ENCODE measurements around the gene PI4K2B. TPM values are rescaled to one million over a fixed set of nuclear protein-coding genes. Genes with fewer than 3 reads are reported as not detected.

Gene PI4K2B
- total RNA-seq, 1 experiment from 2014 or later = 10.3 TPM

- no peaks in the 10 kb centered on the region for H3K4me1 ChIP-seq (ENCODE audit: insufficient read depth, low read length)
Measured at GRCh38 chr4:25238052-25238451, 4.2 kb downstream of the PI4K2B start.

More at GRCh38 chr4:25238052-25238451, 4.2 kb downstream of the PI4K2B start:
- no peak overlapping the region for H2BK12ac ChIP-seq (ENCODE audit: insufficient read length, low read depth, low read length)
- H3K23ac ChIP-seq (ENCODE audit: insufficient read length, low read depth, low read length) = no peak overlapping the region
- H3K4me3 Mint-ChIP-seq = no peak overlapping the region
- no peak overlapping the region for H4K8ac ChIP-seq (replicated peaks; ENCODE audit: insufficient read length, low read depth, low read length)
- H2AFZ ChIP-seq (ENCODE audit: low read length) = no peak overlapping the region
- H3K79me1 ChIP-seq (ENCODE audit: insufficient read depth, low read depth, low read length, poor library complexity, severe bottlenecking) = no peaks in the 10 kb centered on the region
- H3K9me3 ChIP-seq (ENCODE audit: control insufficient read depth, low read depth, low read length) = no peaks in the 10 kb centered on the region
- H3K9ac ChIP-seq (ENCODE audit: extremely low read depth, insufficient read length, low read length) = no peak overlapping the region
- no peak overlapping the region for H3K14ac ChIP-seq (ENCODE audit: insufficient read depth, low read length)
- no peak overlapping the region for H4K91ac ChIP-seq (ENCODE audit: insufficient read length, low read depth, low read length)
- no peak overlapping the region for H2BK15ac ChIP-seq (ENCODE audit: low read depth, low read length)
- no peaks in the 10 kb centered on the region for H4K20me1 ChIP-seq (ENCODE audit: control insufficient read depth, insufficient read depth, insufficient read length)
- no peak overlapping the region for H2BK20ac ChIP-seq (ENCODE audit: low read depth, low read length, poor library complexity, severe bottlenecking)
- no peak overlapping the region for H3K18ac ChIP-seq (ENCODE audit: insufficient read length, low read depth, low read length)
- H3K23me2 ChIP-seq (ENCODE audit: insufficient read length, low read depth, low read length, poor library complexity, severe bottlenecking) = peaks cover 5% of the 10 kb centered on the region
- H3K4me1 Mint-ChIP-seq = peaks cover 11 to 16% of the 10 kb centered on the region in 2 experiments
- no CpG with 5 or more reads among the region's 1 CpG for WGBS (ENCODE audit: extremely low coverage, insufficient read length, low lambda C conversion rate)
- H3K4me2 ChIP-seq (ENCODE audit: insufficient read depth, insufficient read length, low read length) = no peak overlapping the region
- no peaks in the 10 kb centered on the region for H3K79me2 ChIP-seq (ENCODE audit: insufficient read depth, low read length)
- DNase-seq = no peak
- no peak overlapping the region for H3K27ac ChIP-seq (ENCODE audit: insufficient read length, low read depth, low read length)
- H2BK5ac ChIP-seq (ENCODE audit: insufficient read length, low read length) = no peak overlapping the region
- H3K27me3 Mint-ChIP-seq (ENCODE audit: low read depth) = peaks cover 12% of the 10 kb centered on the region
- no peaks in the 10 kb centered on the region for H3K27me3 ChIP-seq (ENCODE audit: insufficient read depth, low read length)
- H3K4ac ChIP-seq (ENCODE audit: low read depth, low read length) = no peak overlapping the region
- H2BK120ac ChIP-seq (ENCODE audit: low read depth, low read length, poor library complexity, severe bottlenecking) = no peak overlapping the region
- no peak overlapping the region for H4K5ac ChIP-seq (ENCODE audit: insufficient read length, low read depth, low read length)
- H3K9me3 Mint-ChIP-seq = peaks cover 6 to 8% of the 10 kb centered on the region in 2 experiments
- TF ChIP-seq, protein P1, sequence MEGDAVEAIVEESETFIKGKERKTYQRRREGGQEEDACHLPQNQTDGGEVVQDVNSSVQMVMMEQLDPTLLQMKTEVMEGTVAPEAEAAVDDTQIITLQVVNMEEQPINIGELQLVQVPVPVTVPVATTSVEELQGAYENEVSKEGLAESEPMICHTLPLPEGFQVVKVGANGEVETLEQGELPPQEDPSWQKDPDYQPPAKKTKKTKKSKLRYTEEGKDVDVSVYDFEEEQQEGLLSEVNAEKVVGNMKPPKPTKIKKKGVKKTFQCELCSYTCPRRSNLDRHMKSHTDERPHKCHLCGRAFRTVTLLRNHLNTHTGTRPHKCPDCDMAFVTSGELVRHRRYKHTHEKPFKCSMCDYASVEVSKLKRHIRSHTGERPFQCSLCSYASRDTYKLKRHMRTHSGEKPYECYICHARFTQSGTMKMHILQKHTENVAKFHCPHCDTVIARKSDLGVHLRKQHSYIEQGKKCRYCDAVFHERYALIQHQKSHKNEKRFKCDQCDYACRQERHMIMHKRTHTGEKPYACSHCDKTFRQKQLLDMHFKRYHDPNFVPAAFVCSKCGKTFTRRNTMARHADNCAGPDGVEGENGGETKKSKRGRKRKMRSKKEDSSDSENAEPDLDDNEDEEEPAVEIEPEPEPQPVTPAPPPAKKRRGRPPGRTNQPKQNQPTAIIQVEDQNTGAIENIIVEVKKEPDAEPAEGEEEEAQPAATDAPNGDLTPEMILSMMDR (conservative IDR thresholded peaks at IDR 0.05) = no peak
- peaks cover 10 to 22% (median 11%) of the 10 kb centered on the region in 3 experiments for H3K36me3 Mint-ChIP-seq (ENCODE audit: insufficient read depth in 1 of 3, low read depth in 3 of 3)
- H3T11ph ChIP-seq (ENCODE audit: low read length) = no peak overlapping the region
- H3K56ac ChIP-seq (ENCODE audit: insufficient read length, low read depth, low read length) = no peak overlapping the region
- H3K27ac Mint-ChIP-seq = peak overlapping the region in 1 of 3 experiments; percentile 11; a peak in 1 of 7 replicates
- no peak overlapping the region for H2AK5ac ChIP-seq (ENCODE audit: insufficient read length, low read length)

Measured in H9 (cell line).